HCT116 (cell line): ENCODE measurements around the gene ACTL10. TPM values are rescaled to one million over a fixed set of nuclear protein-coding genes. Genes with fewer than 3 reads are reported as not detected.

Experiments
- ATAC-seq: fragments of 200-7000 bp; cut with Tn5 transposase; 2 replicates; pipeline ENCODE4 v1.9.1; 2020; ENCODE audit warnings: mild to moderate bottlenecking, moderate library complexity
- BruUV-seq: library from RNA; stranded (reverse); fragments of 400-500 nt; replicated peaks from 2 replicates; lab custom pipeline; 2021; lab: Mats Ljungman, UMichigan
- CTCF ChIA-PET: fragments of 300-600 bp; sonication (Branson Sonifier 250); formaldehyde crosslinking; loops from one replicate; lab custom pipeline; 2021; ENCODE audit warnings: antibody characterized with exemption; lab: Charles Lee
- POLR2A ChIA-PET: fragments of 300-600, 350-600 bp; sonication (Branson Sonifier 250); formaldehyde crosslinking; loops from one replicate; lab custom pipeline; 2021; ENCODE audit warnings: antibody characterized with exemption; lab: Charles Lee
- RAD21 ChIA-PET, 2 experiments: fragments of 300-600 bp; sonication (Branson Sonifier 250); formaldehyde crosslinking; loops; one replicate each; lab custom pipeline; 2023; ENCODE audit warnings: low total read pairs in 2 of 2; ENCODE audit not compliant: uncharacterized antibody in 2 of 2, unreplicated experiment in 2 of 2, low non-redundant PET in 1 of 2; lab: Charles Lee
- DNase-seq: peaks from one replicate; pipeline ENCODE4 v3.0.0-alpha.2; 2010; ENCODE audit warnings: low read depth, low spot score
- H2AFZ ChIP-seq: fragments of 200-600 bp; shearing (Covaris generic), sonication (generic); 2 replicates; pipeline ENCODE4 v1.6.1; 2017; ENCODE audit warnings: low read depth, mixed run types, mixed read lengths, antibody characterized with exemption, low read length; ENCODE audit not compliant: poor library complexity, severe bottlenecking
- H3K27ac ChIP-seq: 2 replicates; pipeline ENCODE4 v1.5.1; 2012; ENCODE audit warnings: low read depth, low read length
- H3K27me3 ChIP-seq: fragments of 200-600 bp; sonication (generic); 2 replicates; pipeline ENCODE4 v1.6.1; 2016; ENCODE audit warnings: mixed run types, low read length, mixed read lengths; ENCODE audit not compliant: insufficient read depth
- H3K36me3 ChIP-seq, 2 experiments: fragments of 200-500 bp in 1 of 2; fragments of 200-600 bp in 1 of 2; sonication (Bioruptor generic) in 1 of 2; sonication (generic) in 1 of 2; 2 replicates each; pipeline versions ENCODE4 v1.5.1 to v1.6.1; 2014 to 2016; ENCODE audit warnings: low read length in 2 of 2, inconsistent platforms in 1 of 2, mixed read lengths in 1 of 2, mixed run types in 1 of 2; ENCODE audit not compliant: insufficient read depth in 2 of 2, control insufficient read depth in 1 of 2
- H3K4me1 ChIP-seq, 2 experiments: fragments of 200-600 bp in 1 of 2; sonication (generic) in 1 of 2; 2 replicates each; pipeline versions ENCODE4 v1.5.1 to v1.6.1; 2012 to 2017; ENCODE audit warnings: low read length in 2 of 2, inconsistent platforms in 1 of 2, mild to moderate bottlenecking in 1 of 2, mixed read lengths in 1 of 2, mixed run types in 1 of 2, moderate library complexity in 1 of 2; ENCODE audit not compliant: insufficient read depth in 2 of 2, control insufficient read depth in 1 of 2
- H3K4me2 ChIP-seq: fragments of 200-600 bp; sonication (generic); 2 replicates; pipeline ENCODE4 v1.6.1; 2017; ENCODE audit warnings: mixed run types, low read length, mixed read lengths
- H3K4me3 ChIP-seq, 2 experiments: fragments of 200-600 bp in 1 of 2; sonication (generic) in 1 of 2; replicated peaks in 1 of 2; 2 replicates each; pipeline ENCODE4 v1.5.1; 2011 to 2016; ENCODE audit warnings: low read length in 2 of 2, control low read depth in 1 of 2, low read depth in 1 of 2, mild to moderate bottlenecking in 1 of 2, mixed read lengths in 1 of 2, mixed run types in 1 of 2
- H3K79me2 ChIP-seq: fragments of 200-600 bp; sonication (generic); 2 replicates; pipeline ENCODE4 v1.6.1; 2017; ENCODE audit warnings: mild to moderate bottlenecking, mixed run types, low read length, moderate library complexity, mixed read lengths; ENCODE audit not compliant: insufficient read depth
- H3K9ac ChIP-seq: fragments of 200-600 bp; sonication (generic); 2 replicates; pipeline ENCODE4 v1.6.1; 2016; ENCODE audit warnings: low read length, mixed read lengths
- H3K9me2 ChIP-seq: fragments of 200-600 bp; sonication (generic), shearing (Covaris generic); 2 replicates; pipeline ENCODE4 v1.6.1; 2017; ENCODE audit warnings: mixed run types, mild to moderate bottlenecking, moderate library complexity; ENCODE audit not compliant: insufficient read depth
- H3K9me3 ChIP-seq, 2 experiments: fragments of 200-500 bp in 1 of 2; fragments of 200-600 bp in 1 of 2; sonication (Bioruptor generic) in 1 of 2; sonication (generic) in 1 of 2; 2 replicates each; pipeline ENCODE4 v1.6.1; 2014 to 2017; ENCODE audit warnings: low read length in 2 of 2, mixed read lengths in 2 of 2, inconsistent platforms in 1 of 2, low read depth in 1 of 2, mild to moderate bottlenecking in 1 of 2, mixed run types in 1 of 2, moderate library complexity in 1 of 2; ENCODE audit not compliant: control insufficient read depth in 1 of 2, insufficient read depth in 1 of 2
- H4K20me1 ChIP-seq: fragments of 200-600 bp; sonication (generic), shearing (Covaris generic); 2 replicates; pipeline ENCODE4 v1.6.1; 2017; ENCODE audit warnings: mixed run types, mild to moderate bottlenecking, moderate library complexity; ENCODE audit not compliant: insufficient read depth
- ATF3 ChIP-seq: IDR thresholded peaks from 2 replicates; pipeline ENCODE4 v1.6.1; 2012
- EGR1 ChIP-seq: IDR thresholded peaks from 2 replicates; pipeline ENCODE4 v1.6.1; 2012; ENCODE audit warnings: low read depth
- ELF1 ChIP-seq: IDR thresholded peaks from 2 replicates; pipeline ENCODE4 v1.6.1; 2012; ENCODE audit warnings: low read depth, borderline replicate concordance
- EZH2 ChIP-seq: fragments of 200-600 bp; sonication (generic); IDR thresholded peaks from 2 replicates; pipeline ENCODE4 v1.6.1; 2017; ENCODE audit warnings: antibody characterized with exemption, mixed run types
- EZH2phosphoT487 ChIP-seq: fragments of 200-600 bp; IDR thresholded peaks from 2 replicates; pipeline ENCODE4 v1.6.1; 2018; ENCODE audit warnings: antibody characterized with exemption, borderline replicate concordance
- MAX ChIP-seq: IDR thresholded peaks from 2 replicates; pipeline ENCODE4 v1.6.1; 2012
- POLR2A ChIP-seq: IDR thresholded peaks from 2 replicates; pipeline ENCODE4 v1.7.0; 2011; ENCODE audit warnings: borderline replicate concordance; ENCODE audit not compliant: insufficient read depth, insufficient read length; ENCODE audit errors: extremely low read depth
- POLR2AphosphoS5 ChIP-seq: IDR thresholded peaks from 2 replicates; pipeline ENCODE4 v1.6.1; 2011; ENCODE audit warnings: mild to moderate bottlenecking, low read depth, low read length, moderate library complexity
- REST ChIP-seq: IDR thresholded peaks from 2 replicates; pipeline ENCODE4 v1.6.1; 2012; ENCODE audit warnings: low read depth
- SIN3A ChIP-seq: IDR thresholded peaks from 2 replicates; pipeline ENCODE4 v1.6.1; 2012; ENCODE audit warnings: low read depth
- TCF7L2 ChIP-seq: IDR thresholded peaks from 2 replicates; pipeline ENCODE4 v1.7.0; 2011; ENCODE audit warnings: borderline replicate concordance, inconsistent platforms; ENCODE audit not compliant: insufficient read depth, insufficient read length; ENCODE audit errors: extremely low read depth
- ZBTB33 ChIP-seq: IDR thresholded peaks from 2 replicates; pipeline ENCODE4 v1.6.1; 2011; ENCODE audit warnings: mild to moderate bottlenecking, low read length, moderate library complexity; ENCODE audit not compliant: insufficient replicate concordance; ENCODE audit errors: extremely low read depth
- ZFX ChIP-seq: fragments of 450-650 bp; IDR thresholded peaks from 2 replicates; pipeline ENCODE4 v1.6.1; 2017
- ZNF274 ChIP-seq: fragments of 200-500 bp; sonication (Bioruptor generic); IDR thresholded peaks from 2 replicates; pipeline ENCODE4 v1.6.1; 2014; ENCODE audit warnings: mild to moderate bottlenecking, low read depth, low read length, inconsistent platforms
- intact Hi-C: fragments of 100-400 bp; cut with micrococcal nuclease; formaldehyde crosslinking; loops from 2 replicates; pipeline ENCODE4 v1.10.0; 2022
- total RNA-seq: library from RNA; stranded (reverse); gene quantifications from one replicate; pipeline ENCODE4 v1.2.1, GENCODE V29; 2021; ENCODE audit not compliant: unreplicated experiment

The ACTL10 gene
- total RNA-seq, 1 experiment from 2014 or later: 0.22 TPM

- Histone ChIP-seq H2AFZ (no peak overlapping the region), H3K79me2 (no peaks in the 10 kb centered on the region), H3K9ac (no peak overlapping the region), H3K27ac (no peak overlapping the region), H3K27me3 (no peaks in the 10 kb centered on the region), H3K4me1 (peaks cover 4 to 27% of the 10 kb centered on the region in 2 experiments), H3K9me3 (no peaks in the 10 kb centered on the region), H3K4me3 (no peak overlapping the region), H3K4me2 (peak overlapping the region; percentile 38; the same call in 1 of the 2 replicates), H3K9me2 (no peaks in the 10 kb centered on the region), H3K36me3 (0 out of 4 replicates have a peak, but pooled peaks cover 0 to 5% of the 10 kb centered on the region in 2 experiments), H4K20me1 (no peaks in the 10 kb centered on the region)
- RAD21 ChIA-PET: no interaction called here
- POLR2A ChIA-PET: no interaction called here
- no TSS peak for BruUV-seq
- intact Hi-C loops: loop anchor here (5.0 kb wide), 1 partner anchor 962 kb away; no protein-coding TSS in a partner anchor
- ATAC-seq: peak; percentile 70
- no peak for TF ChIP-seq ZFX
- TF ChIP-seq EGR1: no peak
- no peak for TF ChIP-seq EZH2
- no peak for TF ChIP-seq POLR2AphosphoS5
- no peak for TF ChIP-seq EZH2phosphoT487
- no peak for TF ChIP-seq ZBTB33
- TF ChIP-seq ELF1: no peak
- no peak for TF ChIP-seq ZNF274
- no peak for TF ChIP-seq MAX
- no peak for TF ChIP-seq POLR2A
- TF ChIP-seq SIN3A: no peak
- TF ChIP-seq TCF7L2: no peak
- no peak for TF ChIP-seq ATF3
- TF ChIP-seq REST: no peak
- no peak for DNase-seq
- CTCF ChIA-PET: no interaction called here
Measured at GRCh38 chr20:33709398-33709797, 42.7 kb downstream of the ACTL10 start.
